GM12878 (cell line): ENCODE measurements around the gene PRKN. TPM values are rescaled to one million over a fixed set of nuclear protein-coding genes. Genes with fewer than 3 reads are reported as not detected.

Source experiments
- ATAC-seq: fragments of 200-7000 bp; cut with Tn5 transposase; 3 replicates; pipeline ENCODE4 v1.9.1; 2020; ENCODE audit warnings: mild to moderate bottlenecking, moderate library complexity
- BruUV-seq: library from RNA; stranded (reverse); fragments of 400-500 nt; replicated peaks from 2 replicates; lab custom pipeline; 2021; lab: Mats Ljungman, UMichigan
- CTCF ChIA-PET: fragments of 300-600 bp; sonication (Branson Sonifier 250); formaldehyde crosslinking; extraction: SDS; loops from one replicate; lab custom pipeline; 2021; ENCODE audit warnings: inconsistent platforms; lab: Yijun Ruan, JAX
- POLR2A ChIA-PET: fragments of 350-600 bp; formaldehyde crosslinking; extraction: SDS; loops from one replicate; lab custom pipeline; 2021; ENCODE audit warnings: inconsistent platforms; lab: Charles Lee
- RAD21 ChIA-PET: fragments of 300-600 bp; sonication (Branson Sonifier 250); formaldehyde crosslinking; loops from one replicate; lab custom pipeline; 2023; ENCODE audit warnings: antibody characterized with exemption; ENCODE audit not compliant: unreplicated experiment; lab: Charles Lee
- SMC1A ChIA-PET: fragments of 300-600 bp; sonication (Branson Sonifier 250); formaldehyde crosslinking; loops from one replicate; lab custom pipeline; 2023; ENCODE audit not compliant: unreplicated experiment, uncharacterized antibody; lab: Charles Lee
- DNase-seq: peaks from one replicate; pipeline ENCODE4 v3.0.0-alpha.2; 2011; ENCODE audit warnings: low read depth, low spot score
- FAIRE-seq: peaks from 3 replicates; lab custom pipeline; 2011; peaks lifted over from hg19 to GRCh38; lab: Jason Lieb, UNC
- H2AFZ ChIP-seq: 2 replicates; pipeline ENCODE4 v1.6.0; 2011; ENCODE audit warnings: low read depth, low read length, control low read depth; ENCODE audit not compliant: control insufficient read depth
- H3K27ac ChIP-seq: 2 replicates; pipeline ENCODE4 v1.5.1; 2011; ENCODE audit warnings: control low read depth; ENCODE audit not compliant: control insufficient read depth, insufficient read depth
- H3K27me3 ChIP-seq, 2 experiments: replicated peaks in 1 of 2; 2 replicates each; pipeline versions ENCODE4 v1.6.0 to v1.6.1; 2011; ENCODE audit warnings: low read length in 1 of 2; ENCODE audit not compliant: control insufficient read depth in 2 of 2, insufficient read depth in 2 of 2
- H3K36me3 ChIP-seq, 2 experiments: 2 replicates each; pipeline ENCODE4 v1.5.1; 2011; ENCODE audit warnings: low read length in 1 of 2; ENCODE audit not compliant: control insufficient read depth in 2 of 2, insufficient read depth in 2 of 2
- H3K4me1 ChIP-seq: 2 replicates; pipeline ENCODE4 v1.6.1; 2011; ENCODE audit warnings: mild to moderate bottlenecking, low read length, moderate library complexity, mixed read lengths; ENCODE audit not compliant: control insufficient read depth, insufficient read depth
- H3K4me2 ChIP-seq: 2 replicates; pipeline ENCODE4 v1.6.0; 2011; ENCODE audit warnings: control low read depth; ENCODE audit not compliant: control insufficient read depth, insufficient read depth
- H3K4me3 ChIP-seq: fragments of 200-600 bp; sonication (generic); 2 replicates; pipeline ENCODE4 v1.5.1; 2016
- H3K79me2 ChIP-seq: 2 replicates; pipeline ENCODE4 v1.6.0; 2011; ENCODE audit warnings: low read length; ENCODE audit not compliant: control insufficient read depth, insufficient read depth
- H3K9ac ChIP-seq: 2 replicates; pipeline ENCODE4 v1.8.0; 2011; ENCODE audit warnings: low read length, control low read depth, mixed read lengths; ENCODE audit not compliant: control insufficient read depth, insufficient read depth
- H3K9me3 ChIP-seq: replicated peaks from 3 replicates; pipeline ENCODE4 v1.5.1; 2011; ENCODE audit warnings: mild to moderate bottlenecking, low read length; ENCODE audit not compliant: control insufficient read depth, insufficient read depth
- H4K20me1 ChIP-seq: 2 replicates; pipeline ENCODE4 v1.6.0; 2011; ENCODE audit not compliant: control insufficient read depth, insufficient read depth
- BRCA1 ChIP-seq: IDR thresholded peaks from 2 replicates; pipeline ENCODE4 v1.6.1; 2011; ENCODE audit warnings: low read depth, low read length, improper control_type of control experiment
- CBFB ChIP-seq: IDR thresholded peaks from 2 replicates; pipeline ENCODE4 v1.6.1; 2016; ENCODE audit warnings: antibody characterized with exemption, low read depth
- EZH2 ChIP-seq: IDR thresholded peaks from 2 replicates; pipeline ENCODE4 v1.6.1; 2012; ENCODE audit warnings: low read depth, mild to moderate bottlenecking, control low read depth, inconsistent platforms, low read length, borderline replicate concordance; ENCODE audit not compliant: control insufficient read depth
- KDM1A ChIP-seq: fragments of 200-600 bp; sonication (generic); IDR thresholded peaks from 2 replicates; pipeline ENCODE4 v1.6.1; 2016; ENCODE audit warnings: borderline replicate concordance
- NKRF ChIP-seq: fragments of 450-650 bp; conservative IDR thresholded peaks from 2 replicates; pipeline ENCODE4 v1.6.1; 2017; ENCODE audit warnings: mild to moderate bottlenecking, moderate library complexity
- PAX8 ChIP-seq: fragments of 450-650 bp; IDR thresholded peaks from 2 replicates; pipeline ENCODE4 v1.6.1; 2017; ENCODE audit warnings: mild to moderate bottlenecking, moderate library complexity
- RAD21 ChIP-seq: IDR thresholded peaks from 2 replicates; pipeline ENCODE4 v1.6.1; 2011; ENCODE audit warnings: mild to moderate bottlenecking, low read depth, low read length, moderate library complexity; ENCODE audit not compliant: insufficient read depth
- SMAD5 ChIP-seq: IDR thresholded peaks from 2 replicates; pipeline ENCODE4 v1.6.1; 2016; ENCODE audit warnings: antibody characterized with exemption, low read depth
- SMC3 ChIP-seq: IDR thresholded peaks from 2 replicates; pipeline ENCODE4 v1.6.1; 2011; ENCODE audit warnings: low read length, improper control_type of control experiment, borderline replicate concordance
- ZNF217 ChIP-seq: fragments of 450-650 bp; IDR thresholded peaks from 2 replicates; pipeline ENCODE4 v1.6.1; 2017; ENCODE audit warnings: antibody characterized with exemption, mild to moderate bottlenecking
- ZSCAN29 ChIP-seq: fragments of 450-650 bp; IDR thresholded peaks from 2 replicates; pipeline ENCODE4 v1.6.1; 2017; ENCODE audit warnings: mild to moderate bottlenecking, moderate library complexity
- WGBS: methylation state at CpG from one replicate; pipeline ENCODE4 v1.1.6; 2016; ENCODE audit warnings: low lambda C conversion rate; ENCODE audit not compliant: insufficient replicate concordance, insufficient coverage; ENCODE audit errors: missing lambda C conversion rate; 5-methylcytosine and 5-hydroxymethylcytosine counted together
- in situ Hi-C: fragments of 300-500 bp; cut with MboI; formaldehyde crosslinking; loops from 9 replicates; pipeline ENCODE4 v1.14.3; 2018; ENCODE audit warnings: mixed read lengths
- intact Hi-C: fragments of 100-400 bp; cut with micrococcal nuclease; formaldehyde crosslinking; loops from one replicate; pipeline ENCODE4 v1.14.2; 2022; ENCODE audit not compliant: unreplicated experiment
- polyA plus RNA-seq, 11 experiments: library from polyadenylated mRNA; depleted of rRNA in 4 of 11; unstranded in 6 of 11; stranded (reverse) in 5 of 11; fragments of >200 nt; fragmentation: Nextera tagmentation in 4 of 11; fragmentation: Illumina TruSeq in 1 of 11; extraction: Ambion mirVana in 4 of 11; extraction: Trizol in 1 of 11; gene quantifications; 1 replicate in 1 of 11; 2 replicates in 10 of 11; pipeline versions ENCODE4 v1.2.1 to v1.2.3, GENCODE V29; 2011 to 2016; ENCODE audit warnings: inconsistent platforms in 2 of 11, missing spikeins in 2 of 11, low read depth in 1 of 11
- total RNA-seq, 4 experiments: library from RNA; depleted of rRNA in 3 of 4; stranded (reverse); fragments of >200 nt in 3 of 4; fragmentation: Illumina TruSeq in 1 of 4; extraction: Trizol in 1 of 4; gene quantifications; 2 replicates each; pipeline versions ENCODE4 v1.2.1 to v1.2.3, GENCODE V29; 2013 to 2021
- TF ChIP-seq, protein P1 (sequence below): IDR thresholded peaks from 2 replicates; pipeline ENCODE4 v1.6.1; 2011; ENCODE audit warnings: borderline replicate concordance, low read depth, mild to moderate bottlenecking, moderate library complexity, mixed read lengths, low read length; ENCODE audit not compliant: insufficient read depth; ENCODE audit errors: extremely low read length
- TF ChIP-seq, protein P2 (sequence below): IDR thresholded peaks from 2 replicates; pipeline ENCODE4 v1.6.1; 2011; ENCODE audit warnings: low read depth, mild to moderate bottlenecking, low read length, moderate library complexity, borderline replicate concordance; ENCODE audit errors: extremely low read depth

Gene PRKN
- total and polyA plus RNA-seq, 10 of the 15 experiments (the other 5 are each of a cell fraction or from before 2014, with no cell fraction given), result 0.06 to 0.09 TPM; not detected in 8

- TF ChIP-seq, protein P1, sequence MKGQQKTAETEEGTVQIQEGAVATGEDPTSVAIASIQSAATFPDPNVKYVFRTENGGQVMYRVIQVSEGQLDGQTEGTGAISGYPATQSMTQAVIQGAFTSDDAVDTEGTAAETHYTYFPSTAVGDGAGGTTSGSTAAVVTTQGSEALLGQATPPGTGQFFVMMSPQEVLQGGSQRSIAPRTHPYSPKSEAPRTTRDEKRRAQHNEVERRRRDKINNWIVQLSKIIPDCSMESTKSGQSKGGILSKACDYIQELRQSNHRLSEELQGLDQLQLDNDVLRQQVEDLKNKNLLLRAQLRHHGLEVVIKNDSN, result no peak
- TF ChIP-seq SMAD5, result no peak
- TF ChIP-seq, protein P2, sequence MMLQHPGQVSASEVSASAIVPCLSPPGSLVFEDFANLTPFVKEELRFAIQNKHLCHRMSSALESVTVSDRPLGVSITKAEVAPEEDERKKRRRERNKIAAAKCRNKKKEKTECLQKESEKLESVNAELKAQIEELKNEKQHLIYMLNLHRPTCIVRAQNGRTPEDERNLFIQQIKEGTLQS, result no peak
- TF ChIP-seq KDM1A, result no peak
- no peak for TF ChIP-seq CBFB
- Histone ChIP-seq H3K79me2 (no peaks in the 10 kb centered on the region), H4K20me1 (no peaks in the 10 kb centered on the region), H3K9ac (no peak overlapping the region), H3K27ac (no peak overlapping the region), H3K9me3 (no peaks in the 10 kb centered on the region), H3K4me3 (no peak overlapping the region), H2AFZ (no peak overlapping the region), H3K36me3 (no peaks in the 10 kb centered on the region), H3K27me3 (no peaks in the 10 kb centered on the region), H3K4me1 (no peaks in the 10 kb centered on the region), H3K4me2 (no peak overlapping the region)
- no peak for DNase-seq
- 18% methylated on average over 8 of the region's 8 CpGs for WGBS
- ChIA-PET RAD21 (no interaction called here), POLR2A (no interaction called here), CTCF (interaction anchor here (1.0 kb wide), 1 partner anchor 16 kb away, joined by 3 read pairs; no protein-coding TSS in a partner anchor), SMC1A (interaction anchor here (0.5 kb wide), 1 partner anchor 499 kb away, joined by 3 read pairs; no protein-coding TSS in a partner anchor)
- no TSS peak for BruUV-seq
- intact Hi-C loops, result no loop called here
- no peak for FAIRE-seq
- in situ Hi-C loops, result no loop called here
- no peak for ATAC-seq
Measured at GRCh38 chr6:162178666-162179065, 548.9 kb downstream of the PRKN start.

GRCh38 chr6:162178266-162178665 is 549.3 kb downstream of the PRKN start:
- Histone ChIP-seq H3K36me3 (no peaks in the 10 kb centered on the region), H3K4me2 (no peak overlapping the region), H3K27ac (no peak overlapping the region), H3K4me1 (no peaks in the 10 kb centered on the region), H4K20me1 (no peaks in the 10 kb centered on the region), H3K9me3 (no peaks in the 10 kb centered on the region), H3K27me3 (no peaks in the 10 kb centered on the region), H3K79me2 (no peaks in the 10 kb centered on the region), H2AFZ (no peak overlapping the region), H3K4me3 (no peak overlapping the region), H3K9ac (no peak overlapping the region)
- 5% methylated on average over 3 of the region's 3 CpGs for WGBS
- intact Hi-C loops (no loop called here), in situ Hi-C loops (no loop called here)
- no peak for ATAC-seq
- POLR2A ChIA-PET, result no interaction called here
- FAIRE-seq, result no peak
- no peak for DNase-seq
- RAD21 ChIA-PET, result no interaction called here
- SMC1A ChIA-PET, result interaction anchor here (0.5 kb wide), 1 partner anchor 499 kb away, joined by 3 read pairs; no protein-coding TSS in a partner anchor
- BruUV-seq, result no TSS peak
- CTCF ChIA-PET, result interaction anchor here (1.0 kb wide), 1 partner anchor 16 kb away, joined by 3 read pairs; no protein-coding TSS in a partner anchor
- TF ChIP-seq NKRF (no peak), PAX8 (no peak), ZNF217 (no peak), ZSCAN29 (no peak), BRCA1 (no peak), EZH2 (no peak), SMC3 (no peak), RAD21 (no peak)
